ENCODE measurements around the gene C11orf42.

GRCh38 chr11:6214530-6214929 lies 9.2 kb downstream of the C11orf42 start:
- TF ChIP-seq CTCF (IDR thresholded peaks at IDR 0.05 in 4 of 5, conservative IDR thresholded peaks at IDR 0.05 in 1 of 5) = no peak
- TF ChIP-seq POLR2A (IDR thresholded peaks at IDR 0.05) = no peak
